Middle frontal gyrus (tissue), 1 donor: ENCODE measurements around the gene TINAGL1.

Experiments
- DNase-seq: peaks from one replicate; pipeline ENCODE4 v3.0.0-alpha.2; 2015; ENCODE audit warnings: low spot score; ENCODE audit errors: extremely low spot score

TINAGL1 gene

DNA sequence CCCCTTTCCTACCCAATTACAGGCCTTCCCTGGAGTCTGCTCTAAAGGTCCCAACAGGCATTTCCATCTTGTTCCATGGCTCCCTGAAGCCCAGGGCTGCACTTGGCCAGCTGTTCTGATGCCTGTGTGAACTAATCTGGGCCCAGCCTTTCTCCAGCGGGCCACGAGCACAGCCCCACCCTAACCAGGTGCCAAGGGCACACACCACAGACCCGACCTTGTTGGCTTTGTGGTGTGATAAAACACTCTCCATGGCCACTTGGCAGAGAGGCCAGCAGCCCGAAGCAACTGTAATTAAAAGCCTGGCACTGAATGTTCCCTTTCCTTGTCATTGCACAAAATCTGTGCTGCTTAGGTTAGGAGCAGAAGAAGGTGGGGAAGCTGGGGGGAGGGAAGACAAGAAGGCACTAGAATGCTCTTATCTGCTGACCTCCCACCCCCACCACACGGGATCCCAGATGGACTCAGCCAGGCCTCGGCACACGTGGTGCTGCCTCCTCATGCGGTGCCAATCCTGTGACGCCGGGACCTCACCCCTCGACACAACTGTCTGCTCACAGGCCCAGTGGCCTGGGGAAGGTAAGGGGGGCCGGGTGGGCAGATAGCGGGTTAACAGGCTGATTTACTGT lies 51.1 kb downstream of the TINAGL1 start:
- DNase-seq, result no peak

DNA sequence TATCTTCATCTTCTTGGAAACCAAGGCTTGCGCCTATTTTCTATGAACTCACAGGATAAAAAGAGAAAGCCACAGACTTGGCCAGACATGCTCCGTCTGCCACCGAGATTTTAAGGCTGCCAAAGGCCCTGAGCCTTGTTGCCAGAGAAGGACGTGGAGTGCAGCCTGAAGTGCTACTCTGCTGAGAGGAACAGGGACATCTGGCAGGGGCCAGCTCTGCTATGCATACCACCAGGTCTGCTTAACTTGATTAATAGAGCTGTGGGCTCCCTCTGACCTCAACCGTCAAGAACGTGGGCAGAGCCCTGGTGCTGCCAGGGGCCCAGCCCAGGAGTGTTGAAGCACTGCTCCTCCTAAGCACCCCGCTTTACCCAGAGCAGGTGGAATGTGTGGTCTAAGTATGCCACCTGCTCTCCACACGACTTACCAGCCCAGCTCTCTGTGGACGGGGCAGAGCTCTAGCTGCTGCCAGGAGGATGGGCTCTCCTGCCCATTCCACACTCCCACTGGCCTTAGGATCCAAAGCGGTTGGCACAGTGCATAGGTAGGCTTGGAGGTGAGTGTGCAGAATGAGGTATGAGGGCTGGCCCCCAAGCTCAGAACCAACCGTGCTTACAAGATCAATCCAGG lies 51.7 kb downstream of the TINAGL1 start:
- no peak for DNase-seq

- no peak for DNase-seq
Measured at GRCh38 chr1:31628931-31629556, 52.7 kb downstream of the TINAGL1 start.

DNA sequence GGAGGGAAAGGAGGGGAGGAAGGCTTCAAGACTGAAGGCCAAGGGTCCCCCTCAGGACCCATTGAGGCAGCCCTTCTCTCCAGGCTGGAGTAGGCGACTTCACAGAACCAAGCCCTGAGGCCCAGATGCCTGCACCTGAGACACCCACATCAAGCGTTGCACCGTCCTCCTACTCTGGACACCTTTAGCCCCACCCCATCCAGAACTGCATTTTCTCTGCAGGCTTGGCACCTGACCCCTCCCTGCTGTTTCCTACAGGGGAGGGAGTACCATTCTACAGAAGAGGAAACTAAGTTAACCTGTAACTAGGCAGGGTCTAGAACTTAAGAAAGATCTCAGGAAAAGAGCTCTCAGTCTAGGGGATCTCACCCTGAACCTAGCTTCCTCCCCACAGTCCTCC lies 56.3 kb downstream of the TINAGL1 start:
- DNase-seq, result no peak

DNA sequence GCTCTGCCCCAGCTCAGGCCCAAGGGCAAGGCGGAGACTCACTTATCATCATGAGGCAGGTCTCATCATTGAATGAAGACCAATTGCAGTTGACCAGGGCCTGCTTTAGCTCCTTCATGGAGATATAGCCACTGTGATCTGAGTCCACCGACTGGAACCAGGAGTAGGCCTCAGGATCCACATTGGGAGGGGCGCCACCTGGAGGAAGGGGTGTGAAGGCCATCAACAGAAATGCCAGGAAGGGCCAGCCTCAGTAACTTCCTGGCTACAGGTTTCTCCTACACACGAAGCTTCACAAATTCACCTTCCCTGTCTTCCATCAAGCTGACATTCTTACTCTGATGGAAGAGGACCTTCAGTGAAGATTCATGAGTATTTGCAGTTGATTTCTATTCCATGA lies 56.8 kb downstream of the TINAGL1 start:
- DNase-seq, result no peak
